ENCODE data around the gene ASTE1.
"Not testable (repeated sequence)": the region's sequence is repeated elsewhere in the genome, so short reads cannot be mapped to it uniquely, and the experiment has no call there.

The ASTE1 gene

GRCh38 chr3:131026321-131027151 is at the start of gene ASTE1, which contains the start of gene NEK11:
TSS of gene ASTE1 (minus strand) at chr3:131026825. CDS start at chr3:131025306, 1,519 bp downstream.
TSS of gene NEK11 (plus strand) at chr3:131026877. CDS start at chr3:131029709, 2,832 bp downstream.
- peak; percentile 60 for DNase-seq (ENCODE audit: low spot score)

- DNase-seq (ENCODE audit: low spot score): no peak
Measured at GRCh38 chr3:131075632-131076328, 49.2 kb upstream of the ASTE1 start.

- no peak for DNase-seq (ENCODE audit: low spot score)
Measured at GRCh38 chr3:131072845-131073244, 46.2 kb upstream of the ASTE1 start.

- DNase-seq (ENCODE audit: low spot score): no peak
Measured at GRCh38 chr3:131072099-131072559, 45.5 kb upstream of the ASTE1 start.

GRCh38 chr3:131067983-131068382 is 41.4 kb upstream of the ASTE1 start:
- DNase-seq (ENCODE audit: low spot score): no peak

GRCh38 chr3:131053043-131053859 is 26.6 kb upstream of the ASTE1 start:
- no peak for DNase-seq (ENCODE audit: low spot score)

GRCh38 chr3:131050001-131050400 is 23.4 kb upstream of the ASTE1 start:
- DNase-seq (ENCODE audit: low spot score): no peak

- DNase-seq (ENCODE audit: low spot score): no peak
Measured at GRCh38 chr3:131048030-131048429, 21.4 kb upstream of the ASTE1 start.

GRCh38 chr3:131047582-131047981 is 21.0 kb upstream of the ASTE1 start:
- no peak for DNase-seq (ENCODE audit: low spot score)

- DNase-seq (ENCODE audit: low spot score): not testable (repeated sequence)
Measured at GRCh38 chr3:131042271-131042985, 15.8 kb upstream of the ASTE1 start.

GRCh38 chr3:131038326-131038725 is 11.7 kb upstream of the ASTE1 start:
- DNase-seq (ENCODE audit: low spot score): no peak

- no peak for DNase-seq (ENCODE audit: low spot score)
Measured at GRCh38 chr3:131036986-131037385, 10.4 kb upstream of the ASTE1 start.

GRCh38 chr3:131036200-131036816 is 9.7 kb upstream of the ASTE1 start:
- no peak for DNase-seq (ENCODE audit: low spot score)

- peak; percentile 17 for DNase-seq (ENCODE audit: low spot score)
Measured at GRCh38 chr3:131033480-131034080, 7.0 kb upstream of the ASTE1 start.

GRCh38 chr3:131031660-131032059 is 5.0 kb upstream of the ASTE1 start:
- no peak for DNase-seq (ENCODE audit: low spot score)

- DNase-seq (ENCODE audit: low spot score): no peak
Measured at GRCh38 chr3:131028844-131029243, 2.2 kb upstream of the ASTE1 start.

- DNase-seq (ENCODE audit: low spot score): no peak
Measured at GRCh38 chr3:131025539-131025938, 1.1 kb downstream of the ASTE1 start.

- no peak for DNase-seq (ENCODE audit: low spot score)
Measured at GRCh38 chr3:131020122-131020693, 6.4 kb downstream of the ASTE1 start.

GRCh38 chr3:131018970-131019369 is 7.7 kb downstream of the ASTE1 start:
- no peak for DNase-seq (ENCODE audit: low spot score)

GRCh38 chr3:131009698-131010097 is 16.9 kb downstream of the ASTE1 start:
- DNase-seq (ENCODE audit: low spot score): no peak

Data from HuH-7.5 (cell line).